GM23338 (cell line): Measurements from ENCODE around the gene DNAH17. TPM values are rescaled to one million over a fixed set of nuclear protein-coding genes. Genes with fewer than 3 reads are reported as not detected.

Source experiments
- ATAC-seq: fragments of 200-7000 bp; cut with Tn5 transposase; 3 replicates; pipeline ENCODE4 v1.9.1; 2020
- DNase-seq: peaks from one replicate; pipeline ENCODE4 v3.0.0-alpha.2; 2015; ENCODE audit warnings: low spot score
- H2AFZ ChIP-seq: fragments of 200-600 bp; sonication (generic); 2 replicates; pipeline ENCODE4 v1.8.0; 2016; ENCODE audit warnings: antibody characterized with exemption, mild to moderate bottlenecking, moderate library complexity
- H3F3A ChIP-seq: fragments of 200-600 bp; sonication (generic); replicated peaks from 2 replicates; pipeline ENCODE4 v1.8.0; 2017; ENCODE audit warnings: antibody characterized with exemption, mixed run types, low read depth
- H3K27ac ChIP-seq: fragments of 200-600 bp; sonication (generic); 2 replicates; pipeline ENCODE4 v1.6.1; 2016; ENCODE audit warnings: low read depth
- H3K27me3 ChIP-seq: fragments of 200-600 bp; sonication (generic); 2 replicates; pipeline ENCODE4 v1.8.0; 2016; ENCODE audit warnings: mild to moderate bottlenecking, mixed run types, moderate library complexity; ENCODE audit not compliant: insufficient read depth
- H3K36me3 ChIP-seq: fragments of 200-600 bp; sonication (generic); 2 replicates; pipeline ENCODE4 v1.8.0; 2016; ENCODE audit warnings: mild to moderate bottlenecking; ENCODE audit not compliant: insufficient read depth
- H3K4me1 ChIP-seq: fragments of 200-600 bp; sonication (generic); 2 replicates; pipeline ENCODE4 v1.8.0; 2016; ENCODE audit warnings: mild to moderate bottlenecking, moderate library complexity; ENCODE audit not compliant: insufficient read depth
- H3K4me2 ChIP-seq: fragments of 200-600 bp; sonication (generic); 2 replicates; pipeline ENCODE4 v1.7.1; 2017; ENCODE audit warnings: mixed run types
- H3K4me3 ChIP-seq: fragments of 200-600 bp; sonication (generic); 2 replicates; pipeline ENCODE4 v1.6.1; 2016; ENCODE audit warnings: mixed run types
- H3K79me2 ChIP-seq: fragments of 200-600 bp; sonication (generic); replicated peaks from 2 replicates; pipeline ENCODE4 v1.8.0; 2017; ENCODE audit warnings: mild to moderate bottlenecking; ENCODE audit not compliant: insufficient read depth
- H3K9me2 ChIP-seq: fragments of 200-600 bp; sonication (generic); 2 replicates; pipeline ENCODE4 v1.8.0; 2017; ENCODE audit not compliant: insufficient read depth
- H4K20me1 ChIP-seq: fragments of 200-600 bp; sonication (generic); replicated peaks from 2 replicates; pipeline ENCODE4 v1.8.0; 2017; ENCODE audit warnings: mild to moderate bottlenecking; ENCODE audit not compliant: insufficient read depth
- H3K27ac Mint-ChIP-seq: 2 replicates; pipeline ENCODE4 v1.8.0; 2020; ENCODE audit warnings: inconsistent platforms, mild to moderate bottlenecking, moderate library complexity, mixed read lengths
- H3K27me3 Mint-ChIP-seq: 3 replicates; pipeline ENCODE4 v1.8.0; 2022; ENCODE audit warnings: low read depth, mild to moderate bottlenecking, moderate library complexity, mixed read lengths, inconsistent platforms; ENCODE audit not compliant: insufficient read depth, poor library complexity
- H3K36me3 Mint-ChIP-seq: 3 replicates; pipeline ENCODE4 v1.8.0; 2021; ENCODE audit warnings: low read depth, mild to moderate bottlenecking, inconsistent platforms, moderate library complexity, mixed read lengths
- H3K4me1 Mint-ChIP-seq: 3 replicates; pipeline ENCODE4 v1.8.0; 2020; ENCODE audit warnings: mild to moderate bottlenecking, inconsistent platforms, mixed read lengths
- H3K4me3 Mint-ChIP-seq: 3 replicates; pipeline ENCODE4 v1.8.0; 2021; ENCODE audit warnings: moderate library complexity, mild to moderate bottlenecking, inconsistent platforms, mixed read lengths
- H3K9me3 Mint-ChIP-seq: 3 replicates; pipeline ENCODE4 v1.8.0; 2020; ENCODE audit warnings: moderate library complexity, mild to moderate bottlenecking, inconsistent platforms, mixed read lengths
- CREB1 ChIP-seq: fragments of 250-450 bp; sonication (Bioruptor Pico); IDR thresholded peaks from 2 replicates; pipeline ENCODE4 v1.5.0; 2020; ENCODE audit warnings: low read depth, mild to moderate bottlenecking, moderate library complexity
- ETS1 ChIP-seq: IDR thresholded peaks from 2 replicates; pipeline ENCODE4 v1.6.1; 2016; ENCODE audit warnings: antibody characterized with exemption
- EZH2phosphoT487 ChIP-seq: fragments of 200-600 bp; sonication (generic); IDR thresholded peaks from one replicate; pipeline ENCODE4 v1.8.1; 2018; ENCODE audit warnings: antibody characterized with exemption; ENCODE audit not compliant: unreplicated experiment
- JUNB ChIP-seq: IDR thresholded peaks from one replicate; pipeline ENCODE4 v1.6.1; 2016; ENCODE audit warnings: antibody characterized with exemption; ENCODE audit not compliant: unreplicated experiment
- NANOG ChIP-seq: IDR thresholded peaks from 2 replicates; pipeline ENCODE4 v1.6.1; 2016; ENCODE audit warnings: antibody characterized with exemption, borderline replicate concordance
- STAT1 ChIP-seq: IDR thresholded peaks from one replicate; pipeline ENCODE4 v1.6.1; 2016; ENCODE audit warnings: antibody characterized with exemption; ENCODE audit not compliant: unreplicated experiment
- ZNF114 ChIP-seq: fragments of 250-450 bp; sonication (Bioruptor Pico); IDR thresholded peaks from 2 replicates; pipeline ENCODE4 v1.5.0; 2020; ENCODE audit warnings: mild to moderate bottlenecking, moderate library complexity
- polyA plus RNA-seq: library from polyadenylated mRNA; unstranded; fragments of >200 nt; fragmentation: Nextera tagmentation; extraction: Ambion mirVana; gene quantifications from 2 replicates; pipeline ENCODE4 v1.2.1, GENCODE V29; 2016
- total RNA-seq: library from RNA; depleted of rRNA; stranded (reverse); fragments of >200 nt; shearing (Covaris generic); gene quantifications from 2 replicates; pipeline ENCODE4 v1.2.3, GENCODE V29; 2014
- TF ChIP-seq, protein P1 (sequence below): IDR thresholded peaks from one replicate; pipeline ENCODE4 v1.6.1; 2018; ENCODE audit warnings: antibody characterized with exemption; ENCODE audit not compliant: unreplicated experiment

Gene DNAH17
- total and polyA plus RNA-seq, 2 experiments from 2014 or later = 0.59 to 2.0 TPM

DNA sequence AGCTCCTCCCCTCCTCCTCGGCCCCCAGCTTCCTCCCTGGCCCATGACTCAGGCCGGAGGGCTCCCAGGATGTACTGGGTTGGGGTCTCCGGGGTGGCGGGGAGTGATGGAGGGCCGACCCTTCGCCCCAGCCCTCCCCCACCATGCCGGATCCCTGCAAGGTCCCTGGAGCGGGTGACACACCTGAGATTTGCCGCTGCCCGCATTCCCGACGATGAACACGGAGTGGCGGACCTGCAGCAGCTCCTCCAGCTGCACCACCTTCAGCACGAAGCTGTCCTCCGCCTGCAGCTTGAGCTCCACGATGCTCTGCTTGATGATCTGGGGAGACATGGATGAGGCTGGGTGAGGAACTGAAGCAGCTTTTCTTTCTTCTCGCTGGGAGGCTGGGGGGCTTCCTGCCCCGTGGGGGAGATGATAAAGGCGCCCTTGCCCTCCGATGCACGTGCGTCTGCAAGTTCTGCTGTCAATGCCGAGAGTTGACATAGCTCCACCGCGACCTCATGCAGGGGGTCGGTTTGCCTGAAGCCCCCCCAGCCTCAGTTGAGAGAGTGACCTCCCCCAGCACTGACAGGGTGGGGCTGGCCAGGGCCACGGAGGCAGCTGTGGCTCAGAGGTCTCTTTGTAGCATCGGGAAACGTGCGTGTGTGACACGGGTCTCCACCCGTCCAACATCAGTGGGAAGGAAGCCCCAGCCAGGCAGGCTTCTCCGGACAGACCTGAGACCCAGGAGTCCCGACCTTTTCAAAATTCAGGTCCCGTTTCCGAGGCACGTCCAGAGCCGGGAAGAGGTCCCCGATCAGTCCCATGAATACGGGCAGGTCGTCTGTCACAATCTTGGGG, 83.1 kb downstream of the DNAH17 start (continued):
- TF ChIP-seq, protein P1, sequence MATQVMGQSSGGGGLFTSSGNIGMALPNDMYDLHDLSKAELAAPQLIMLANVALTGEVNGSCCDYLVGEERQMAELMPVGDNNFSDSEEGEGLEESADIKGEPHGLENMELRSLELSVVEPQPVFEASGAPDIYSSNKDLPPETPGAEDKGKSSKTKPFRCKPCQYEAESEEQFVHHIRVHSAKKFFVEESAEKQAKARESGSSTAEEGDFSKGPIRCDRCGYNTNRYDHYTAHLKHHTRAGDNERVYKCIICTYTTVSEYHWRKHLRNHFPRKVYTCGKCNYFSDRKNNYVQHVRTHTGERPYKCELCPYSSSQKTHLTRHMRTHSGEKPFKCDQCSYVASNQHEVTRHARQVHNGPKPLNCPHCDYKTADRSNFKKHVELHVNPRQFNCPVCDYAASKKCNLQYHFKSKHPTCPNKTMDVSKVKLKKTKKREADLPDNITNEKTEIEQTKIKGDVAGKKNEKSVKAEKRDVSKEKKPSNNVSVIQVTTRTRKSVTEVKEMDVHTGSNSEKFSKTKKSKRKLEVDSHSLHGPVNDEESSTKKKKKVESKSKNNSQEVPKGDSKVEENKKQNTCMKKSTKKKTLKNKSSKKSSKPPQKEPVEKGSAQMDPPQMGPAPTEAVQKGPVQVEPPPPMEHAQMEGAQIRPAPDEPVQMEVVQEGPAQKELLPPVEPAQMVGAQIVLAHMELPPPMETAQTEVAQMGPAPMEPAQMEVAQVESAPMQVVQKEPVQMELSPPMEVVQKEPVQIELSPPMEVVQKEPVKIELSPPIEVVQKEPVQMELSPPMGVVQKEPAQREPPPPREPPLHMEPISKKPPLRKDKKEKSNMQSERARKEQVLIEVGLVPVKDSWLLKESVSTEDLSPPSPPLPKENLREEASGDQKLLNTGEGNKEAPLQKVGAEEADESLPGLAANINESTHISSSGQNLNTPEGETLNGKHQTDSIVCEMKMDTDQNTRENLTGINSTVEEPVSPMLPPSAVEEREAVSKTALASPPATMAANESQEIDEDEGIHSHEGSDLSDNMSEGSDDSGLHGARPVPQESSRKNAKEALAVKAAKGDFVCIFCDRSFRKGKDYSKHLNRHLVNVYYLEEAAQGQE = no peak
- TF ChIP-seq EZH2phosphoT487 (no peak), ZNF114 (no peak), CREB1 (CRISPR knock-in tag) (no peak), NANOG (no peak)

DNA sequence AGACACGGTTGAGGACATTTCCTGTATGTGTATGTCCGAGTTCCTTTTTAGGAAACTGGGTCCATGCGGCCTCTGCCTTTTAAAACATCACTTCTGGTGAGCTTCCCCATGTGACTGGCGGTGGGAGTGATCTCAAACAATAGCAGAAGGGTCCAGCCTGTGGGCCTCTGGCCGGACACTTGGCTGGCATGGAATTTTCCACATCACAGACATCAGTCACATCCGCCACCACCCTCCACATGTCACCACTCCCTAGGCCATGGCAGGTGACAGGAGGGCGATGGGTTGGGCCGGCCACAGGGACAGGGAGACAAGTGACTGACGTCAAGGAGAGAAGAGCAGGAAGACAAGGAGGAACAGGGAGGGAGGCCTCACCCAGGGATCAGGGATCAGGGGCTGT, 83.7 kb downstream of the DNAH17 start:
- H3K36me3 Mint-ChIP-seq = no peaks in the 10 kb centered on the region
- Histone ChIP-seq H3F3A (no peaks in the 10 kb centered on the region), H2AFZ (no peak overlapping the region), H3K9me2 (no peaks in the 10 kb centered on the region), H3K4me2 (no peak overlapping the region), H3K4me1 (peaks cover 4% of the 10 kb centered on the region), H3K79me2 (no peaks in the 10 kb centered on the region), H4K20me1 (no peaks in the 10 kb centered on the region; the same call in none of the 2 replicates), H3K4me3 (no peak overlapping the region), H3K36me3 (no peaks in the 10 kb centered on the region), H3K27ac (no peak overlapping the region), H3K27me3 (no peaks in the 10 kb centered on the region)
- no peak for TF ChIP-seq NANOG
- TF ChIP-seq, protein P1 = no peak
- no peak for TF ChIP-seq JUNB
- TF ChIP-seq STAT1 = no peak
- TF ChIP-seq EZH2phosphoT487 = no peak
- TF ChIP-seq ETS1 = no peak
- TF ChIP-seq ZNF114 = no peak
- TF ChIP-seq CREB1 (CRISPR knock-in tag) = no peak
- no peak overlapping the region for H3K4me3 Mint-ChIP-seq
- peaks cover 4% of the 10 kb centered on the region for H3K4me1 Mint-ChIP-seq
- H3K27ac Mint-ChIP-seq = no peak overlapping the region
- DNase-seq (no peak), ATAC-seq (no peak)
- peaks cover 23% of the 10 kb centered on the region for H3K27me3 Mint-ChIP-seq
- no peaks in the 10 kb centered on the region; the same call in 2 of the 3 replicates for H3K9me3 Mint-ChIP-seq
